CD4-positive, alpha-beta T cell treated with Interleukin-4 for 1 hour (primary cell): ENCODE results near the gene RNF8.
"Not testable (repeated sequence)": the region's sequence is repeated elsewhere in the genome, so short reads cannot be mapped to it uniquely, and the experiment has no call there.

Experiments
- DNase-seq, 2 donors: peaks; one replicate each; pipeline ENCODE4 v3.0.0-alpha.2; 2020 to 2022

Gene RNF8

DNA sequence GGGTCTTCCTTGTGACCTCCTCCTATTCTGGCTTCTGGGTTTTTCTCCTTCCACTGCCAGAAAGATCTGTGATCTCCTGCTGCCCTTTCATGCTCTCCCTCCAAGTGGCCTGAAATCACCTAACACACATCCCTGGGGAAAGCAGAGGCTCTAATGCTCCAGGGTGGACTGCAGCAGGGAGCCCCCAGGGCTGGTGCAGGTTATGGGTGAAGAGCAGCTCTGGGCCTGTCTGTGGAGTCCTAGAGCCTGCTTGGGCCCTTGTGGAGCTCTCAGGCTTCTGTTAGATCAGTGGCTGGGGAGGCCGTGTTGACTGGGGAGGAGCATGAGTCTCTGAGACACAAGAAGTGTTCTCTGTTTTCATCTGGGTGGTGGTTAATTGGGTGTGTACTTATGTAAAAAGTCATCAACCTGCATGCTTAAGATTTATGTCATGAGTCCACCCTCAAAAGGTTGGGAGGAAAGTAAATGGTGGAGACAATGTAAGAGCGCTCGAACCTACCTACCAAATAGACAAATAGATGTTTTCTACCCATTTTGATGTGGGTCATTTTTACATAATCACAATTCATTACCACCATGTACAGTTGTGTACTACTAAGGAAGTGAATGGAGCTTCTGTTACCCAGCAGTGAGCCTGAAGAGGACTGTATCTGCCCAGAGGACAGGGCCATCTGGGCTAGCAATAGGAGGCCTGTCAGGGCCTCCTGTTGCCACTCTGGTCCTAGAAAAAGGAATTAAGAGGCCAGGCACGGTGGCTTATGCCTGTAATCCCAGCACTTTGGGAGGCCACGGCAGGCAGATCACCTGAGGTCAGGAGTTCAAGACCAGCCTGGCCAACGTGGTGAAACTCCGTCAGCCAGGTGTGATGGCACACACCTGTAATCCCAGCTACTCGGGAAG, 32.0 kb upstream of the RNF8 start:
- no peak for DNase-seq

DNA sequence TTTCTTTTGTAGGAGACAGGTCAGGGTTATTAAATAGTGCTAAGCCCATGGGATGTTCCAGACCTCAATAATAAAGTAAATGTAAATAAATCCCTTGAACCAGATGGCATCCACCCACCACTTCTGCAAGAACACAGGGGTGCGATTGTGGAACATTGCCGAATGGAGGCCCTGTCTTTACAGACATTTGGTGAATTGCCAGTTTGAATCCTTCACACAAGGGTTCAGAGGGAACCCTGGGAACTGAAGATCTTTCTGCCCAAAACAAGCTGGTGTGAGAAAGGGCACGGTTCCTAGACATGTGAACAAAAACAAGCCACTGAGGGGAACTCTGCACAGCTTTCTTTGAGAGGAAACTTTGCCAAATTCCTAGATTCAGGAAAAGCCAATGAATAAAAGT, 30.2 kb upstream of the RNF8 start:
- DNase-seq, result no peak

DNA sequence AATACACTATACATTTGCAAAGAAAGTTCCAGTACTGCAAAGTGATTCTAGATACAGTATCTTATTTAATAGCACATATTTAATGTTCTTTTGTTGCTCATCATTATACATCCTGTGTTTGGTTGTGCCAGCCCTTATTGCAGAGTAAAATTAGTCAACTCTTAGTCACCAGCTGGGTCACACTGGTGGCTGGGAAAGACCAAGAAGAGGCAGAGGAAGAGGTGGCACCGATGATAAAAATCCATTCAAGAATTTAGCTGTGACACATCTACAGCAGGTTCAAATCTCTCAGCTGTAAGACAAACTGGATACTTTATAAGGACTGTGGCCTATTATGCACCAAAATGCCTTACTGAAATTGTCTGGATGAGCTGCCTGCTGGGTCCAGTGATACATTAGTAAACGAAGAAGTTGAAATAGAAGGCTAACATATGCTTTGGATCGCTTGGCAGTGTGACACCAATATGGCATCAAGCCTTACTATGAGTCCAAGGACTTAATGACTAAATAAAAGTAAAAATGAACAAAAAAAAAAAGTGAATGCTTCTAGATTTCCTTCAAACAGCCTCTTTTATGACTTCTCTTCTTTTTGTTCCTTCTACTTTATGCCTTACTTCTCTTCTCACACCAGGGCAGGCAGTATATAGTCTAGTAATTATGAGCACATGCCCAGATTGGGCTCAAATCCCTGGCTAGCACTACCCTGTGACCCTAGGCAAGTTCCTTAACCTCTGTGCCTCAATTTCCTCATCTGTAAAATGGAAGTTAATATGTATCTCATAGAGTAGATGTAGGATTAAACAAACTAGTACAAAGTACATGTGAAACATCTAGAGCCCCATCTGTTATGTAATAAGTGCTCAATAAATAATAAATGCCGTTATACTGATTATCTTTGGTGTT, 29.4 kb upstream of the RNF8 start:
- no peak for DNase-seq

DNA sequence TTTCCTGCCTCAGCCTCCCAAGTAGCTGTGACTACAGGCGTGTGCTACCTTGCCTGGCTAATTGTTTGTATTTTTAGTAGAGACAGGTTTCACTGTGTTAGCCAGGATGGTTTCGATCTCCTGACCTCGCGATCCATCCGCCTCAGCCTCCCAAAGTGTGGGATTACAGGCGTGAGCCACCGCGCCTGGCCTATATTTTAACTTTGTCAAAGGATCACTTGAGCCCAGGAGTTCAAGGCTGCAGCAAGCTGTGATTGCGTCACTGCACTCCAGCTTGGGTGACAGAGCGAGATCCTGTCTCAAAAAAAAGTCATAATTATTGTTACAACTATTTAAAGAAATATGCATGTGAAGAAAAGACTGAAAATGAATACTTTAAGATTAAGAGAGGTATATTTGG, 23.4 kb upstream of the RNF8 start:
- DNase-seq, result not testable (repeated sequence)

DNA sequence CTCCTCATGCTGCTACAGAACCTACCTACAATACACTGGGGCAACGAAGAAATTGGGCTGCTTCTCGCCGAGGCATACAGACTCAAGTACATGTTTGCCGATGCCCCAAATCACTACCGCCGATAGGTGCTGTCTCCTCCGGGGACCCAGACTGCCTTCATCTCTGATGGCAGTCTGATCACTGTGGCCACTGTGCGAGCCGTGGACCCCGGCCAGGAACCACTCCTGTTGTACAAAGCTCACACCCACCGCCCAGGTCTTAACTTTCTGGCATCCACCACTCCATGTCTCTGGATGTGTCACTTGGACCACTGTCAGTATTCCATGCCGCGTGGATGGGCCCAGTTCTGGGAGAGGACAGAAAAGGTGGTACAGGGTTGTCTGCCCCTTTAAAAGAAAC, 22.7 kb upstream of the RNF8 start:
- DNase-seq, result no peak

GRCh38 chr6:37332894-37333293, 20.9 kb upstream of the RNF8 start:
- DNase-seq, result no peak

GRCh38 chr6:37334047-37334446, 19.7 kb upstream of the RNF8 start:
- DNase-seq, result no peak

GRCh38 chr6:37338317-37338716, 15.5 kb upstream of the RNF8 start:
- DNase-seq, result not testable (repeated sequence)

DNA sequence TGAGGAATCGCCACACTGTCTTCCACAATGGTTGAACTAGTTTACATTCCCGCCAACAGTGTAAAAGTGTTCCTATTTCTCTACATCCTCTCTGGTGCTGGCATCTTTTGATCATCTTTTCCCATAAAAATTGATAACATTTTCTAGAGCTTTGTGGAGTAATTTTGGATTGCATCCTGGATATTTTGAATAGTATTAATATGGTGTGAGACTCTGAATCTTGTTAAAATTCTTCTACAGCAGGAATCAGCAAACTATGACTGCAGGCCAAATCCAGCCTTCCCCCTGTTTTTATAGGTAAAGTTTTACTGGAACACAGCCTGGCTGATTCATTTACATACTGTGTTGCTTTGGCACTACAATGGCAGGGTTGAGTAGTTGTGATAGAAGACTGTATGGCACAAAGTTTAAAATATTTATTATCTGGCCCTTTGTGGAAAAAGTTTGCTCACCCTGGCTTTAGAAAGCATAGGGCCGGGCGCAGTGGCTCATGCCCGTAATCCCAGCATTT, 15.0 kb upstream of the RNF8 start:
- DNase-seq, result no peak

- DNase-seq, result no peak
Observed at GRCh38 chr6:37339741-37340638, 13.8 kb upstream of the RNF8 start.

DNA sequence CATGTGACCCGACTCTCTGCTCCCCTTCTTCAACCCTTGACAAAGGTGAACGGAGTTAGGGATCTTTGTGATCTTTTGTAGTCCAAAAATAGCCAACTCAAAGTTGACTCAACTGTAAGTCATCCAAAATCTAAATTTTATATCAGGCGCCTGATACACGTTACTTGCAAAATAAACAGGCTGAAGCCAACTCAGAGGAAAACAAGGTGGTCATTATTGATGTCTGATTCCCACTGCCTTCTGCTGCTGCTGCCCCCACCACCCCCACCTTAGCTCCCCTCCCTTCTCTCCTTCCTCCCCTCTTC, 13.2 kb upstream of the RNF8 start:
- no peak for DNase-seq

DNA sequence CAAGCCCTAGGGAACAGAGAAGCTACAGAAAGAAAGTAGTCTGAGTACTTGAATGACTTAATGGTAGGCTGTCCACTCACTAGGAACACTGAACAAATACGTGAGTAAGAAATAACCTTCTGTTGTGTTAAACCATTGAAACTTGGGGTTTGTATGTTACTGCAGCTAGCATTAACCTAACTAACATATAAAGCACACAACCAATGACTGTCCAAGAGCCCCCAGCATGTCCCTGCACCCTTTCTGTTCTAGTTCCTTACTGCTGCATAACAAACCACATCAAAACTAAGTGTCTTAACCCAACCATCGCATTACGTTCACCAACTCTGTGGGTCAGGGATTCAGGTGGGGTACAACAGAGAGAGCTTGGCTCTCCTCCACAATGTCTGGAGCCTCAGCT, 10.5 kb upstream of the RNF8 start:
- no peak for DNase-seq

GRCh38 chr6:37344308-37344707, 9.5 kb upstream of the RNF8 start:
- no peak for DNase-seq

- not testable (repeated sequence) for DNase-seq
Observed at GRCh38 chr6:37345804-37346203, 8.0 kb upstream of the RNF8 start.

- DNase-seq, result no peak
Observed at GRCh38 chr6:37347177-37347576, 6.6 kb upstream of the RNF8 start.

DNA sequence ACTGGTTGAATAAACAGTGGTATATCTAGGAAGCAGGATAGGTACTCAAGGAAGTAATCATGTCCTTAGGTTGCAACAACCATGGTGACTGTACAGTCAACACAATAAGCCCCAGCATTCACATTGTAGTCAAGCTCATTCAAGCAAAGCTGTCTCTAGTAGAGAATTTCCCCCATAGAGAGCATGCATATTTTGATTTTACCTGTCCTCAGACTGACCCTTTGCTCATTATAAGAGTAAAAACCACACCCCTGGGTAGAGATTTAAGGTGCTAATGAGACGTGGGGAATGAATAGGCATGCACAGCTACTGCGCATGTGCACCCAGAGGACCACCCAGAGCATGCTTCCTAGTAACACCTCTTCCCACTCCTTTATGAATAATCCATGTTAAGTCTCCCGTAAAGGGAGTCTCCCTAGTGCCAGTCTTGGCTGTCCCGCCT, 6.1 kb upstream of the RNF8 start:
- DNase-seq, result no peak

GRCh38 chr6:37351027-37351426, 2.8 kb upstream of the RNF8 start:
- no peak for DNase-seq

DNA sequence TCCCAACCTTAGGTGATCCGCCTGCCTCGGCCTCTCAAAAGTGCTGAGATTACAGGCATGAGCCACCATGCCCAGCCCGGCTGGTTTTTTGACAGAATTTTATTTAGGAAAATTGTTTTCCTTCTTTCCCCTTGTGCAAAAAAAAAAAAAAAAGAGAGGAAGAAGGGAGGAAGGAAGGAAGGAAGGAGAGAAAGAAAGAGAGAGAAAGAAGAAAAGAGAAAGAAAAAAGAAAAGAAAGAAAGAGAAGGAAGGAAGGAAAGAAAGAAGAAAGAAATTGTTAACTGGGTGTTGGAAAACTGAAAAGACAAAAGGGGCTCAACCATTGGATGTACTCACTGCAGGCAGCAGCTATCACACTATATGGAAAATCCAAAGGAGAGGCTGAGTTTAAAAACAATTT, 1.4 kb upstream of the RNF8 start:
- DNase-seq, result no peak

GRCh38 chr6:37354526-37355384, 972 bp downstream of the RNF8 start:
- DNase-seq, result no peak

GRCh38 chr6:37357288-37357687, 3.5 kb downstream of the RNF8 start:
- DNase-seq, result no peak

DNA sequence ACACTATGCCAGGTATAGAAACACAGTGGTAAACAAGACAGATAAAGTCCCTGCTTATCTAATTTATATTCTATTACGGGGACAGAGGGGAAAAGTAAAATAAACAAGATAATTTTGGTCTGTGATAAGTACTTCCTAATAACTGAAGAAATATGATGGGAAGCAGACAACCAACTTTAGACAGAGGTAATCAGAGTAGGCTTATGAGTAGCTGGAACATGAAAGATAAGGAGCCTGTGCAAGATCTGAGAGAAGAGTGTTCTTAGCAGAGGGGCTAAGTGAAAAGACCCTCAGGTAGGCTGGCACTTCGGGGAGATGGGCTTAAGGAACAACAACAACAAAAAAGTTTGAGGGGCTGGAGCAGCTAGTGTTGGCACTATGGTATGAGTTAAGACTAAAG, 4.1 kb downstream of the RNF8 start:
- DNase-seq, result no peak

- DNase-seq, result no peak
Observed at GRCh38 chr6:37359039-37359438, 5.3 kb downstream of the RNF8 start.
